HepG2 (cell line): Measurements from ENCODE around the gene ZMYND19. TPM values are rescaled to one million over a fixed set of nuclear protein-coding genes. Genes with fewer than 3 reads are reported as not detected.

ENCODE experiments used
- AKAP8 ChIP-seq: sonication (generic); formaldehyde crosslinking; IDR thresholded peaks from 2 replicates; pipeline ENCODE4 v1.5.1; 2020; ENCODE audit warnings: mild to moderate bottlenecking, missing genetic modification reagents
- ARNT ChIP-seq: fragments of 450-650 bp; IDR thresholded peaks from 2 replicates; pipeline ENCODE4 v1.6.1; 2017
- HNF4A ChIP-seq: sonication (generic); formaldehyde crosslinking; IDR thresholded peaks from 2 replicates; pipeline ENCODE4 v1.4.0; 2020; ENCODE audit warnings: missing genetic modification reagents
- NFIB ChIP-seq: sonication (generic); formaldehyde crosslinking; IDR thresholded peaks from 2 replicates; pipeline ENCODE4 v1.9.0; 2021; ENCODE audit warnings: missing genetic modification reagents, mild to moderate bottlenecking, borderline replicate concordance
- PRMT3 ChIP-seq: sonication (generic); formaldehyde crosslinking; IDR thresholded peaks from 2 replicates; pipeline ENCODE4 v1.8.1; 2022; ENCODE audit warnings: low read depth, mild to moderate bottlenecking, moderate library complexity, missing genetic modification reagents, borderline replicate concordance
- RELA ChIP-seq: sonication (generic); formaldehyde crosslinking; IDR thresholded peaks from 2 replicates; pipeline ENCODE4 v1.4.0; 2020; ENCODE audit warnings: missing genetic modification reagents
- RNF2 ChIP-seq: fragments of 450-650 bp; conservative IDR thresholded peaks from 2 replicates; pipeline ENCODE4 v1.6.1; 2016; ENCODE audit warnings: low read depth
- SAFB2 ChIP-seq: sonication (generic); formaldehyde crosslinking; IDR thresholded peaks from 2 replicates; pipeline ENCODE4 v1.5.1; 2020; ENCODE audit warnings: missing genetic modification reagents, low read depth, mild to moderate bottlenecking, borderline replicate concordance
- SALL1 ChIP-seq: sonication (generic); formaldehyde crosslinking; IDR thresholded peaks from 2 replicates; pipeline ENCODE4 v1.8.0; 2022; ENCODE audit warnings: mild to moderate bottlenecking, missing genetic modification reagents
- SALL2 ChIP-seq: sonication (generic); formaldehyde crosslinking; IDR thresholded peaks from 2 replicates; pipeline ENCODE4 v1.8.1; 2023; ENCODE audit warnings: mild to moderate bottlenecking, missing genetic modification reagents, inconsistent platforms
- SPEN ChIP-seq: sonication (generic); formaldehyde crosslinking; IDR thresholded peaks from 2 replicates; pipeline ENCODE4 v1.5.1; 2020; ENCODE audit warnings: low read depth, mild to moderate bottlenecking, missing genetic modification reagents
- ZNF225 ChIP-seq: sonication (generic); formaldehyde crosslinking; IDR thresholded peaks from 2 replicates; pipeline ENCODE4 v1.4.0; 2020; ENCODE audit warnings: mild to moderate bottlenecking, missing genetic modification reagents
- ZNF274 ChIP-seq: sonication (generic); formaldehyde crosslinking; IDR thresholded peaks from 2 replicates; pipeline ENCODE4 v1.5.1; 2020; ENCODE audit warnings: mild to moderate bottlenecking, missing genetic modification reagents
- ZNF496 ChIP-seq: sonication (generic); formaldehyde crosslinking; IDR thresholded peaks from 2 replicates; pipeline ENCODE4 v1.8.1; 2023; ENCODE audit warnings: mild to moderate bottlenecking, moderate library complexity, missing genetic modification reagents; ENCODE audit not compliant: insufficient replicate concordance
- ZNF501 ChIP-seq: sonication (generic); formaldehyde crosslinking; IDR thresholded peaks from 2 replicates; pipeline ENCODE4 v1.5.1; 2020; ENCODE audit warnings: mild to moderate bottlenecking, moderate library complexity, missing genetic modification reagents
- ZNF749 ChIP-seq: sonication (generic); formaldehyde crosslinking; IDR thresholded peaks from 2 replicates; pipeline ENCODE4 v1.8.0; 2022; ENCODE audit warnings: mild to moderate bottlenecking, missing genetic modification reagents, moderate library complexity, borderline replicate concordance
- ZNF879 ChIP-seq: sonication (generic); formaldehyde crosslinking; IDR thresholded peaks from 2 replicates; pipeline ENCODE4 v1.8.1; 2023; ENCODE audit warnings: missing genetic modification reagents
- ZSCAN30 ChIP-seq: sonication (generic); formaldehyde crosslinking; IDR thresholded peaks from 2 replicates; pipeline ENCODE4 v1.5.0; 2020; ENCODE audit warnings: mild to moderate bottlenecking, missing genetic modification reagents
- polyA plus RNA-seq, 8 experiments: library from polyadenylated mRNA; depleted of rRNA in 3 of 8; stranded (reverse) in 7 of 8; unstranded in 1 of 8; fragments of >200 nt; fragmentation: Illumina TruSeq in 4 of 8; extraction: Trizol in 4 of 8; gene quantifications; 2 replicates each; pipeline versions ENCODE4 v1.2.1 to v1.2.3, GENCODE V29; 2011 to 2016; ENCODE audit warnings: low read depth in 4 of 8, missing spikeins in 1 of 8, mixed read lengths in 1 of 8; ENCODE audit not compliant: insufficient read depth in 1 of 8
- total RNA-seq, 5 experiments: library from RNA; depleted of rRNA; stranded (reverse); fragments of >200 nt; fragmentation: Illumina TruSeq; extraction: Trizol; gene quantifications; 2 replicates each; pipeline ENCODE4 v1.2.3, GENCODE V29; 2016; ENCODE audit warnings: low read depth in 1 of 5
- TF ChIP-seq, protein P1 (sequence below), 2 experiments: sonication (generic) in 1 of 2; formaldehyde crosslinking in 1 of 2; IDR thresholded peaks; 2 replicates each; pipeline versions ENCODE4 v1.6.1 to v1.9.0; 2014 to 2022; ENCODE audit warnings: antibody characterized with exemption in 1 of 2, borderline replicate concordance in 1 of 2, inconsistent platforms in 1 of 2, low read depth in 1 of 2, missing genetic modification reagents in 1 of 2
- TF ChIP-seq, protein P2 (sequence below): IDR thresholded peaks from 2 replicates; pipeline ENCODE4 v1.6.1; 2016; ENCODE audit warnings: low read depth, borderline replicate concordance
- TF ChIP-seq, protein P3 (sequence below): sonication (generic); formaldehyde crosslinking; IDR thresholded peaks from 2 replicates; pipeline ENCODE4 v1.5.0; 2020; ENCODE audit warnings: missing genetic modification reagents, mild to moderate bottlenecking, borderline replicate concordance
- TF ChIP-seq, protein P4 (sequence below): sonication (generic); formaldehyde crosslinking; IDR thresholded peaks from 2 replicates; pipeline ENCODE4 v1.5.1; 2020; ENCODE audit warnings: missing genetic modification reagents, mild to moderate bottlenecking, borderline replicate concordance

ZMYND19 gene
- total and polyA plus RNA-seq, 2 of the 13 experiments (the other 11 are each of a cell fraction or from before 2014, with no cell fraction given), result 21.3 to 38.7 TPM

DNA sequence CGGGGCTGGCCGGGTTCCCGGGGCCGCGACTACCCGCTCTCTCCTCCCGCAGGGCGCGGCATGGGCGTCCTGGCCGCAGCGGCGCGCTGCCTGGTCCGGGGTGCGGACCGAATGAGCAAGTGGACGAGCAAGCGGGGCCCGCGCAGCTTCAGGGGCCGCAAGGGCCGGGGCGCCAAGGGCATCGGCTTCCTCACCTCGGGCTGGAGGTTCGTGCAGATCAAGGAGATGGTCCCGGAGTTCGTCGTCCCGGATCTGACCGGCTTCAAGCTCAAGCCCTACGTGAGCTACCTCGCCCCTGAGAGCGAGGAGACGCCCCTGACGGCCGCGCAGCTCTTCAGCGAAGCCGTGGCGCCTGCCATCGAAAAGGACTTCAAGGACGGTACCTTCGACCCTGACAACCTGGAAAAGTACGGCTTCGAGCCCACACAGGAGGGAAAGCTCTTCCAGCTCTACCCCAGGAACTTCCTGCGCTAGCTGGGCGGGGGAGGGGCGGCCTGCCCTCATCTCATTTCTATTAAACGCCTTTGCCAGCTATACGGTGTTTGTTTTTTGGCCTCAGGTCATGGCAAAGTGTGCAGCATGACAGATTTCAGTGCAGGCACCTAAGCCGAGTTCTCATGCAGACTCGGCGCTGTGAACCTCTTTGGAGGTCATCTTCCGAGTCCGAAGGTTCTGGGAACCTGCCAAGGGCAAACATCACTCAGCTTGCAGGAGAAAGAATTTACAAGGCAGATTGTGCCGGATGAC is 38.1 kb downstream of the ZMYND19 start (continued):
- TF ChIP-seq, protein P1, sequence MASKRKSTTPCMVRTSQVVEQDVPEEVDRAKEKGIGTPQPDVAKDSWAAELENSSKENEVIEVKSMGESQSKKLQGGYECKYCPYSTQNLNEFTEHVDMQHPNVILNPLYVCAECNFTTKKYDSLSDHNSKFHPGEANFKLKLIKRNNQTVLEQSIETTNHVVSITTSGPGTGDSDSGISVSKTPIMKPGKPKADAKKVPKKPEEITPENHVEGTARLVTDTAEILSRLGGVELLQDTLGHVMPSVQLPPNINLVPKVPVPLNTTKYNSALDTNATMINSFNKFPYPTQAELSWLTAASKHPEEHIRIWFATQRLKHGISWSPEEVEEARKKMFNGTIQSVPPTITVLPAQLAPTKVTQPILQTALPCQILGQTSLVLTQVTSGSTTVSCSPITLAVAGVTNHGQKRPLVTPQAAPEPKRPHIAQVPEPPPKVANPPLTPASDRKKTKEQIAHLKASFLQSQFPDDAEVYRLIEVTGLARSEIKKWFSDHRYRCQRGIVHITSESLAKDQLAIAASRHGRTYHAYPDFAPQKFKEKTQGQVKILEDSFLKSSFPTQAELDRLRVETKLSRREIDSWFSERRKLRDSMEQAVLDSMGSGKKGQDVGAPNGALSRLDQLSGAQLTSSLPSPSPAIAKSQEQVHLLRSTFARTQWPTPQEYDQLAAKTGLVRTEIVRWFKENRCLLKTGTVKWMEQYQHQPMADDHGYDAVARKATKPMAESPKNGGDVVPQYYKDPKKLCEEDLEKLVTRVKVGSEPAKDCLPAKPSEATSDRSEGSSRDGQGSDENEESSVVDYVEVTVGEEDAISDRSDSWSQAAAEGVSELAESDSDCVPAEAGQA (IDR thresholded peaks at IDR 0.05; ENCODE audit: low read depth), result no peak
- TF ChIP-seq, protein P1 (CRISPR knock-in tag; IDR thresholded peaks at IDR 0.05; ENCODE audit: borderline replicate concordance), result no peak
- TF ChIP-seq ZNF749 (CRISPR knock-in tag) (no peak), PRMT3 (CRISPR knock-in tag) (no peak), ZSCAN30 (CRISPR knock-in tag) (no peak), SALL1 (peak; percentile 45; the same call in 1 of the 2 replicates), SALL2 (CRISPR knock-in tag) (peak; percentile 55; the same call in 1 of the 2 replicates), RELA (CRISPR knock-in tag) (0 out of 2 replicates have a peak, but pooled peaks have one; percentile 41), ZNF501 (CRISPR knock-in tag) (peak; percentile 16; the same call in 1 of the 2 replicates), SPEN (CRISPR knock-in tag) (no peak; the same call in 1 of the 2 replicates), AKAP8 (CRISPR knock-in tag) (peak; percentile 86), ZNF879 (CRISPR knock-in tag) (no peak), SAFB2 (0 out of 2 replicates have a peak, but pooled peaks have one; percentile 70), NFIB (CRISPR knock-in tag) (0 out of 2 replicates have a peak, but pooled peaks have one; percentile 67), ZNF274 (peak; percentile 80), HNF4A (CRISPR knock-in tag) (peak; percentile 52), RNF2 (0 out of 2 replicates have a peak, but pooled peaks have one; percentile 45), ZNF225 (peak; percentile 81; the same call in 1 of the 2 replicates), ARNT (no peak), ZNF496 (no peak)
- TF ChIP-seq, protein P2, sequence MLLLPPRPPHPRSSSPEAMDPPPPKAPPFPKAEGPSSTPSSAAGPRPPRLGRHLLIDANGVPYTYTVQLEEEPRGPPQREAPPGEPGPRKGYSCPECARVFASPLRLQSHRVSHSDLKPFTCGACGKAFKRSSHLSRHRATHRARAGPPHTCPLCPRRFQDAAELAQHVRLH (CRISPR knock-in tag), result 0 out of 2 replicates have a peak, but pooled peaks have one; percentile 27
- TF ChIP-seq, protein P3, sequence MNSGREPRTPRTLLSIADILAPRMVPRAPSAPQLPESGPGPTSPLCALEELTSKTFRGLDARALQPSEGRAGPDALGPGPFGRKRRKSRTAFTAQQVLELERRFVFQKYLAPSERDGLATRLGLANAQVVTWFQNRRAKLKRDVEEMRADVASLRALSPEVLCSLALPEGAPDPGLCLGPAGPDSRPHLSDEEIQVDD (CRISPR knock-in tag), result no peak
- TF ChIP-seq, protein P4, sequence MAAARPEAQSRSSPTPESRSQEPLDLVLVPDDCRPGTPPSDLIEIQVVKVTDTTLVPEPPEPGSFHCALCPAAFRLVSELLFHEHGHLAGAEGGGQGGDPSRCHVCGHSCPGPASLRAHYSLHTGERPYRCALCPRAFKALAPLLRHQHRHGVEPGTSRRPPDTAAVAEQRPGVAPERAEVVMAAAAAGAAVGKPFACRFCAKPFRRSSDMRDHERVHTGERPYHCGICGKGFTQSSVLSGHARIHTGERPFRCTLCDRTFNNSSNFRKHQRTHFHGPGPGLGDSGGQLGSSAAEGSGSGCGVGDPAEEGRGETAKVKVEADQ, result 0 out of 2 replicates have a peak, but pooled peaks have one; percentile 51
